Left lung (tissue), 10 donors: Measurements from ENCODE around the gene WARS2. TPM values are rescaled to one million over a fixed set of nuclear protein-coding genes. Genes with fewer than 3 reads are reported as not detected.

Source experiments
- ATAC-seq: fragments of 200-7000 bp; cut with Tn5 transposase; one replicate; pipeline ENCODE4 v1.9.1; 2020; ENCODE audit warnings: moderate library complexity
- DNase-seq, 4 donors: peaks; one replicate each; pipeline ENCODE4 v3.0.0-alpha.2; 2013 to 2020
- H3K27ac ChIP-seq, 2 donors: fragments of 200-600 bp; sonication (generic) in 1 of 2; one replicate each; pipeline versions ENCODE4 v1.5.0 to v1.8.0; 2020 to 2021
- H3K27me3 ChIP-seq, 2 donors: fragments of 200-600 bp; sonication (generic) in 1 of 2; one replicate each; pipeline versions ENCODE4 v1.5.0 to v1.8.0; 2020 to 2021
- H3K36me3 ChIP-seq, 2 donors: fragments of 200-600 bp; sonication (generic) in 1 of 2; one replicate each; pipeline versions ENCODE4 v1.5.0 to v1.8.0; 2020 to 2021
- H3K4me1 ChIP-seq, 2 donors: fragments of 200-600 bp; one replicate each; pipeline ENCODE4 v1.8.0; 2021
- H3K4me3 ChIP-seq, 2 donors: fragments of 200-600 bp; sonication (generic) in 1 of 2; one replicate each; pipeline versions ENCODE4 v1.5.0 to v1.8.0; 2020 to 2021; ENCODE audit warnings: mild to moderate bottlenecking in 1 of 2
- H3K9me3 ChIP-seq, 2 donors: fragments of 200-600 bp; sonication (generic) in 1 of 2; one replicate each; pipeline versions ENCODE4 v1.5.0 to v1.8.0; 2020 to 2021
- CTCF ChIP-seq, 2 donors: fragments of 200-600 bp; sonication (generic) in 1 of 2; IDR thresholded peaks; one replicate each; pipeline versions ENCODE4 v1.5.0 to v1.8.0; 2021; ENCODE audit warnings: antibody characterized with exemption in 2 of 2
- intact Hi-C, 2 donors: fragments of 100-400 bp; cut with DNase I; formaldehyde crosslinking; loops; one replicate each; pipeline versions ENCODE4 v1.11.2 to v1.14.2; 2022
- polyA plus RNA-seq, 6 donors: library from polyadenylated mRNA; unstranded; fragments of 120-200 nt; gene quantifications; one replicate each; pipeline ENCODE4 v1.2.1, GENCODE V29; 2013; ENCODE audit not compliant: insufficient read length in 6 of 6
- total RNA-seq, 2 donors: library from RNA; stranded (reverse); fragmentation: NEBNext Ultra II Directional; extraction: Animal tissue kit (Norgen Biotek cat#: 25700); gene quantifications; one replicate each; pipeline ENCODE4 v1.2.1, GENCODE V29; 2021
- donor health status: DM: no; HTN: yes; CAD: no.
- donor health status: DM: no; HTN: no; CAD: no.

Gene WARS2
- total and polyA plus RNA-seq, 8 donors = 12.7 to 26.0 (median 19.6) TPM

- DNase-seq (no peak), ATAC-seq (no peak)
- Histone ChIP-seq H3K4me1 (no peaks in the 10 kb centered on the region), H3K4me3 (no peak overlapping the region), H3K27ac (no peak overlapping the region), H3K9me3 (no peaks in the 10 kb centered on the region), H3K27me3 (no peaks in the 10 kb centered on the region), H3K36me3 (no peaks in the 10 kb centered on the region)
- no peak for TF ChIP-seq CTCF (IDR thresholded peaks at IDR 0.05)
- intact Hi-C loops = no loop called here
These were observed 72.0 kb downstream of the WARS2 start for GRCh38 chr1:119068427-119068826.

GRCh38 chr1:119061700-119062099 is 78.8 kb downstream of the WARS2 start:
- intact Hi-C loops = no loop called here
- H3K4me1 ChIP-seq = no peaks in the 10 kb centered on the region
- H3K27me3 ChIP-seq = no peaks in the 10 kb centered on the region
- H3K9me3 ChIP-seq = peaks cover 0 to 2% of the 10 kb centered on the region in 2 donors
- no peak for ATAC-seq
- peaks cover 0 to 7% of the 10 kb centered on the region in 2 donors for H3K36me3 ChIP-seq
- H3K4me3 ChIP-seq = no peak overlapping the region
- DNase-seq = no peak
- no peak for TF ChIP-seq CTCF (IDR thresholded peaks at IDR 0.05)
- H3K27ac ChIP-seq = no peak overlapping the region

GRCh38 chr1:119055568-119055967 is 84.9 kb downstream of the WARS2 start:
- intact Hi-C loops = no loop called here
- no peak for TF ChIP-seq CTCF (IDR thresholded peaks at IDR 0.05)
- DNase-seq (no peak), ATAC-seq (no peak)
- Histone ChIP-seq H3K4me1 (no peaks in the 10 kb centered on the region), H3K27ac (no peak overlapping the region), H3K9me3 (peaks cover 0 to 2% of the 10 kb centered on the region in 2 donors), H3K4me3 (no peak overlapping the region), H3K36me3 (peaks cover 0 to 7% of the 10 kb centered on the region in 2 donors), H3K27me3 (no peaks in the 10 kb centered on the region)

- intact Hi-C loops = no loop called here
- Histone ChIP-seq H3K4me1 (no peaks in the 10 kb centered on the region), H3K36me3 (peaks cover 0 to 7% of the 10 kb centered on the region in 2 donors), H3K4me3 (no peak overlapping the region), H3K27ac (no peak overlapping the region), H3K9me3 (no peaks in the 10 kb centered on the region), H3K27me3 (no peaks in the 10 kb centered on the region)
- ATAC-seq = no peak
- DNase-seq = no peak
- TF ChIP-seq CTCF (IDR thresholded peaks at IDR 0.05) = no peak
These were observed 86.5 kb downstream of the WARS2 start for GRCh38 chr1:119053917-119054316.

- DNase-seq (no peak), ATAC-seq (no peak)
- Histone ChIP-seq H3K9me3 (no peaks in the 10 kb centered on the region), H3K4me3 (no peak overlapping the region), H3K27ac (no peak overlapping the region), H3K36me3 (peaks cover 0 to 3% of the 10 kb centered on the region in 2 donors), H3K27me3 (no peaks in the 10 kb centered on the region), H3K4me1 (no peaks in the 10 kb centered on the region)
- intact Hi-C loops = no loop called here
- no peak for TF ChIP-seq CTCF (IDR thresholded peaks at IDR 0.05)
These were observed 88.2 kb downstream of the WARS2 start for GRCh38 chr1:119052267-119052666.
